HepG2 (cell line): ENCODE results near the gene CMTR2. TPM values are rescaled to one million over a fixed set of nuclear protein-coding genes. Genes with fewer than 3 reads are reported as not detected.

Source experiments
- ATAC-seq: fragments of 200-7000 bp; cut with Tn5 transposase; 3 replicates; pipeline ENCODE4 v1.9.1; 2020; ENCODE audit warnings: mild to moderate bottlenecking, moderate library complexity
- BruUV-seq: library from RNA; stranded (reverse); fragments of 400-500 nt; replicated peaks from 2 replicates; lab custom pipeline; 2021; lab: Mats Ljungman, UMichigan
- CTCF ChIA-PET: fragments of 300-600 bp; formaldehyde crosslinking; extraction: SDS; loops from one replicate; lab custom pipeline; 2021; ENCODE audit warnings: low total read pairs, inconsistent platforms, low intra/inter-chr PET ratio; lab: Yijun Ruan, JAX
- POLR2A ChIA-PET: fragments of 350-600 bp; sonication (Branson Sonifier 250); formaldehyde crosslinking; loops from one replicate; lab custom pipeline; 2020; ENCODE audit warnings: antibody characterized with exemption, inconsistent platforms; lab: Yijun Ruan, JAX
- DNase-seq: peaks from one replicate; pipeline ENCODE4 v3.0.0-alpha.2; 2015; ENCODE audit warnings: low spot score
- FAIRE-seq: peaks from 3 replicates; lab custom pipeline; 2011; peaks lifted over from hg19 to GRCh38; lab: Jason Lieb, UNC
- H2AFZ ChIP-seq: one replicate; pipeline ENCODE4 v1.6.1; 2011; ENCODE audit warnings: low read length, inconsistent platforms
- H3K27ac ChIP-seq: fragments of 300-600 bp; 3 replicates; pipeline ENCODE4 v1.8.0; 2011; ENCODE audit warnings: mixed run types, mild to moderate bottlenecking, mixed read lengths, low read length, inconsistent platforms; ENCODE audit not compliant: insufficient read depth; ENCODE audit errors: extremely low read length
- H3K27me3 ChIP-seq, 2 experiments: fragments of 200-600 bp in 1 of 2; 2 replicates in 1 of 2; 3 replicates in 1 of 2; pipeline versions ENCODE4 v1.6.0 to v1.8.0; 2011; ENCODE audit warnings: low read length in 2 of 2, mild to moderate bottlenecking in 2 of 2, moderate library complexity in 2 of 2, inconsistent platforms in 1 of 2; ENCODE audit not compliant: insufficient read depth in 2 of 2, control insufficient read depth in 1 of 2
- H3K36me3 ChIP-seq, 2 experiments: fragments of 200-600 bp in 1 of 2; replicated peaks in 1 of 2; 2 replicates in 1 of 2; 3 replicates in 1 of 2; pipeline versions ENCODE4 v1.5.1 to v1.8.0; 2011; ENCODE audit warnings: low read length in 2 of 2, inconsistent platforms in 1 of 2; ENCODE audit not compliant: insufficient read depth in 2 of 2, control insufficient read depth in 1 of 2
- H3K4me1 ChIP-seq: 2 replicates; pipeline ENCODE4 v1.5.1; 2012; ENCODE audit warnings: low read length, inconsistent platforms; ENCODE audit not compliant: insufficient read depth
- H3K4me2 ChIP-seq: 2 replicates; pipeline ENCODE4 v1.6.0; 2011; ENCODE audit warnings: low read depth, low read length, inconsistent platforms
- H3K4me3 ChIP-seq, 3 experiments: fragments of 200-600 bp in 1 of 3; sonication (generic), shearing (Covaris generic) in 1 of 3; replicated peaks in 1 of 3; 2 replicates each; pipeline ENCODE4 v1.5.1; 2011 to 2016; ENCODE audit warnings: low read length in 3 of 3, inconsistent platforms in 2 of 3, low read depth in 2 of 3, mild to moderate bottlenecking in 2 of 3, control low read depth in 1 of 3, mixed read lengths in 1 of 3; ENCODE audit not compliant: insufficient read depth in 1 of 3
- H3K79me2 ChIP-seq: one replicate; pipeline ENCODE4 v1.6.1; 2011; ENCODE audit warnings: low read length, inconsistent platforms; ENCODE audit not compliant: insufficient read depth
- H3K9ac ChIP-seq: 2 replicates; pipeline ENCODE4 v1.6.0; 2011; ENCODE audit warnings: mild to moderate bottlenecking, low read depth, low read length, inconsistent platforms; ENCODE audit not compliant: insufficient read depth
- H3K9me3 ChIP-seq: 2 replicates; pipeline ENCODE4 v1.5.1; 2012; ENCODE audit warnings: mild to moderate bottlenecking, low read length
- H4K20me1 ChIP-seq: 2 replicates; pipeline ENCODE4 v1.6.0; 2011; ENCODE audit warnings: inconsistent platforms, mild to moderate bottlenecking, low read length, moderate library complexity; ENCODE audit not compliant: insufficient read depth
- BATF2 ChIP-seq: sonication (generic); formaldehyde crosslinking; IDR thresholded peaks from 2 replicates; pipeline ENCODE4 v1.8.0; 2022; ENCODE audit warnings: mild to moderate bottlenecking, missing genetic modification reagents, moderate library complexity
- PBX2 ChIP-seq: IDR thresholded peaks from 2 replicates; pipeline ENCODE4 v1.6.1; 2016; ENCODE audit warnings: control low read depth
- THAP11 ChIP-seq: IDR thresholded peaks from 2 replicates; pipeline ENCODE4 v1.6.1; 2016; ENCODE audit warnings: missing biosample characterization, missing genetic modification reagents
- ZBTB3 ChIP-seq: sonication (generic); formaldehyde crosslinking; IDR thresholded peaks from 2 replicates; pipeline ENCODE4 v1.4.0; 2020; ENCODE audit warnings: low read depth, mild to moderate bottlenecking, moderate library complexity, missing genetic modification reagents, borderline replicate concordance
- ZC3H13 ChIP-seq: sonication (generic); formaldehyde crosslinking; IDR thresholded peaks from 2 replicates; pipeline ENCODE4 v1.8.1; 2023; ENCODE audit warnings: mild to moderate bottlenecking, missing genetic modification reagents, moderate library complexity
- ZFP36 ChIP-seq: fragments of 150-350 bp; IDR thresholded peaks from 2 replicates; pipeline ENCODE4 v1.6.1; 2018; ENCODE audit warnings: borderline replicate concordance, low read length, low read depth; ENCODE audit not compliant: partially characterized antibody
- ZFP91 ChIP-seq: sonication (generic); formaldehyde crosslinking; IDR thresholded peaks from 2 replicates; pipeline ENCODE4 v1.9.0; 2022; ENCODE audit warnings: missing genetic modification reagents, mild to moderate bottlenecking, borderline replicate concordance
- ZNF564 ChIP-seq: sonication (generic); formaldehyde crosslinking; IDR thresholded peaks from 2 replicates; pipeline ENCODE4 v1.8.1; 2023; ENCODE audit warnings: mild to moderate bottlenecking, missing genetic modification reagents
- WGBS: methylation state at CpG from one replicate; pipeline ENCODE4 v1.1.6; 2017; ENCODE audit warnings: low lambda C conversion rate; 5-methylcytosine and 5-hydroxymethylcytosine counted together
- in situ Hi-C: cut with HindIII; loops from 2 replicates; pipeline ENCODE4 v1.10.0; 2017; ENCODE audit warnings: low pct_unique_long_range_greater_than_20kb; ENCODE audit not compliant: extremely low pct_ligation_motif_present
- intact Hi-C: fragments of 100-400 bp; cut with micrococcal nuclease; formaldehyde crosslinking; loops from one replicate; pipeline ENCODE4 v1.10.0; 2022; ENCODE audit not compliant: unreplicated experiment
- polyA plus RNA-seq, 8 experiments: library from polyadenylated mRNA; depleted of rRNA in 3 of 8; stranded (reverse) in 7 of 8; unstranded in 1 of 8; fragments of >200 nt; fragmentation: Illumina TruSeq in 4 of 8; extraction: Trizol in 4 of 8; gene quantifications; 2 replicates each; pipeline versions ENCODE4 v1.2.1 to v1.2.3, GENCODE V29; 2011 to 2016; ENCODE audit warnings: low read depth in 4 of 8, missing spikeins in 1 of 8, mixed read lengths in 1 of 8; ENCODE audit not compliant: insufficient read depth in 1 of 8
- total RNA-seq, 5 experiments: library from RNA; depleted of rRNA; stranded (reverse); fragments of >200 nt; fragmentation: Illumina TruSeq; extraction: Trizol; gene quantifications; 2 replicates each; pipeline ENCODE4 v1.2.3, GENCODE V29; 2016; ENCODE audit warnings: low read depth in 1 of 5
- TF ChIP-seq, protein P1 (sequence below): sonication (generic); formaldehyde crosslinking; IDR thresholded peaks from 2 replicates; pipeline ENCODE4 v1.8.0; 2022; ENCODE audit warnings: mild to moderate bottlenecking, missing genetic modification reagents
- TF ChIP-seq, protein P2 (sequence below): sonication (generic); formaldehyde crosslinking; IDR thresholded peaks from 2 replicates; pipeline ENCODE4 v1.9.0; 2021; ENCODE audit warnings: missing genetic modification reagents, borderline replicate concordance

CMTR2 gene
- total and polyA plus RNA-seq, 2 of the 13 experiments (the other 11 are each of a cell fraction or from before 2014, with no cell fraction given): 15.0 to 19.9 TPM

- CTCF ChIA-PET: no interaction called here
- BruUV-seq: no TSS peak
- ATAC-seq (no peak), DNase-seq (no peak), FAIRE-seq (no peak)
- Histone ChIP-seq H3K27me3 (no peaks in the 10 kb centered on the region; a peak in 2 of 5 replicates), H3K4me1 (no peaks in the 10 kb centered on the region), H3K9me3 (no peaks in the 10 kb centered on the region), H3K36me3 (no peaks in the 10 kb centered on the region), H3K9ac (no peak overlapping the region), H3K4me2 (no peak overlapping the region), H3K79me2 (no peaks in the 10 kb centered on the region), H3K27ac (no peak overlapping the region), H4K20me1 (no peaks in the 10 kb centered on the region), H3K4me3 (no peak overlapping the region), H2AFZ (no peak overlapping the region)
- 25% methylated on average over 4 of the region's 4 CpGs for WGBS
- in situ Hi-C loops: no loop called here
- TF ChIP-seq THAP11 (CRISPR knock-in tag): no peak
- TF ChIP-seq ZC3H13: no peak
- TF ChIP-seq, protein P1, sequence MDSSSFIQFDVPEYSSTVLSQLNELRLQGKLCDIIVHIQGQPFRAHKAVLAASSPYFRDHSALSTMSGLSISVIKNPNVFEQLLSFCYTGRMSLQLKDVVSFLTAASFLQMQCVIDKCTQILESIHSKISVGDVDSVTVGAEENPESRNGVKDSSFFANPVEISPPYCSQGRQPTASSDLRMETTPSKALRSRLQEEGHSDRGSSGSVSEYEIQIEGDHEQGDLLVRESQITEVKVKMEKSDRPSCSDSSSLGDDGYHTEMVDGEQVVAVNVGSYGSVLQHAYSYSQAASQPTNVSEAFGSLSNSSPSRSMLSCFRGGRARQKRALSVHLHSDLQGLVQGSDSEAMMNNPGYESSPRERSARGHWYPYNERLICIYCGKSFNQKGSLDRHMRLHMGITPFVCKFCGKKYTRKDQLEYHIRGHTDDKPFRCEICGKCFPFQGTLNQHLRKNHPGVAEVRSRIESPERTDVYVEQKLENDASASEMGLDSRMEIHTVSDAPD: no peak
- intact Hi-C loops: no loop called here
- POLR2A ChIA-PET: no interaction called here
Observed at GRCh38 chr16:71319999-71320398, 30.8 kb upstream of the CMTR2 start.

DNA sequence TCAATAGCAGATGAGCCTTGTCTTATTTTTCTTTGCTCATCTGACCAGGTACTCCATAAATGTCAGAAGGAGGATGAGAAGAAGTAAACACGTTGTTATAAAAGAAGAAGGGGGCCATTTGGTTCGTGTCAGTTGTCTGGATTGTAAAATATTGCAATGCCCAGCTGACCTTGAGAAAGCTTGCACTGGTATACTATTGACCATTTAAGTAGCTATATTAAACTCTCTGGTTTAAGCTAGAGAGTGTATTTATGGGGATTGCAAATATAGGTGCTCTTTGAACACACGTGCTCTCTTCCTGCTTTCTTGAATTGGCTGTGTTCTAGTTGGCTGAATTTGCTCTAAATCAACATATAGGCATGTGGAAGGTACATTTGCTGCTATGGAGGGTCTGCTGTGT, 26.1 kb upstream of the CMTR2 start:
- intact Hi-C loops (no loop called here), in situ Hi-C loops (no loop called here)
- CTCF ChIA-PET: no interaction called here
- WGBS: 3% methylated on average over 3 of the region's 3 CpGs
- no peak overlapping the region for H3K9ac ChIP-seq
- no peak overlapping the region for H3K4me3 ChIP-seq
- no peaks in the 10 kb centered on the region for H4K20me1 ChIP-seq
- no peaks in the 10 kb centered on the region for H3K4me1 ChIP-seq
- H3K36me3 ChIP-seq: no peaks in the 10 kb centered on the region
- no peaks in the 10 kb centered on the region for H3K79me2 ChIP-seq
- no peak overlapping the region for H3K27ac ChIP-seq
- no peak for DNase-seq
- H3K4me2 ChIP-seq: no peak overlapping the region
- no peaks in the 10 kb centered on the region for H3K9me3 ChIP-seq
- no peak for FAIRE-seq
- BruUV-seq: no TSS peak
- POLR2A ChIA-PET: no interaction called here
- no peak overlapping the region for H2AFZ ChIP-seq
- H3K27me3 ChIP-seq: peaks cover 0 to 2% of the 10 kb centered on the region in 2 experiments; a peak in 1 of 5 replicates
- ATAC-seq: no peak
- no peak for TF ChIP-seq ZBTB3
- TF ChIP-seq, protein P2, sequence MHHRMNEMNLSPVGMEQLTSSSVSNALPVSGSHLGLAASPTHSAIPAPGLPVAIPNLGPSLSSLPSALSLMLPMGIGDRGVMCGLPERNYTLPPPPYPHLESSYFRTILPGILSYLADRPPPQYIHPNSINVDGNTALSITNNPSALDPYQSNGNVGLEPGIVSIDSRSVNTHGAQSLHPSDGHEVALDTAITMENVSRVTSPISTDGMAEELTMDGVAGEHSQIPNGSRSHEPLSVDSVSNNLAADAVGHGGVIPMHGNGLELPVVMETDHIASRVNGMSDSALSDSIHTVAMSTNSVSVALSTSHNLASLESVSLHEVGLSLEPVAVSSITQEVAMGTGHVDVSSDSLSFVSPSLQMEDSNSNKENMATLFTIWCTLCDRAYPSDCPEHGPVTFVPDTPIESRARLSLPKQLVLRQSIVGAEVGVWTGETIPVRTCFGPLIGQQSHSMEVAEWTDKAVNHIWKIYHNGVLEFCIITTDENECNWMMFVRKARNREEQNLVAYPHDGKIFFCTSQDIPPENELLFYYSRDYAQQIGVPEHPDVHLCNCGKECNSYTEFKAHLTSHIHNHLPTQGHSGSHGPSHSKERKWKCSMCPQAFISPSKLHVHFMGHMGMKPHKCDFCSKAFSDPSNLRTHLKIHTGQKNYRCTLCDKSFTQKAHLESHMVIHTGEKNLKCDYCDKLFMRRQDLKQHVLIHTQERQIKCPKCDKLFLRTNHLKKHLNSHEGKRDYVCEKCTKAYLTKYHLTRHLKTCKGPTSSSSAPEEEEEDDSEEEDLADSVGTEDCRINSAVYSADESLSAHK (CRISPR knock-in tag): no peak
- TF ChIP-seq BATF2 (CRISPR knock-in tag): no peak
- no peak for TF ChIP-seq ZFP91 (CRISPR knock-in tag)
- no peak for TF ChIP-seq PBX2 (CRISPR knock-in tag)
- TF ChIP-seq ZFP36: no peak
- TF ChIP-seq ZNF564 (CRISPR knock-in tag): no peak
